Liver (tissue), 3 donors: ENCODE results near the gene MARCHF10.
"Not testable (repeated sequence)": the region's sequence is repeated elsewhere in the genome, so short reads cannot be mapped to it uniquely, and the experiment has no call there.

Experiments used
- CTCF ChIP-seq: fragments of 150-350 bp; IDR thresholded peaks from 2 replicates; pipeline ENCODE4 v1.5.1; 2017; ENCODE audit warnings: improper control_type of control experiment, low read depth, low read length; ENCODE audit not compliant: missing input control
- RAD21 ChIP-seq, 2 donors: IDR thresholded peaks; 2 replicates each; pipeline ENCODE4 v1.6.1; 2016; ENCODE audit warnings: antibody characterized with exemption in 2 of 2, mild to moderate bottlenecking in 2 of 2
- RXRA ChIP-seq, 2 donors: IDR thresholded peaks; 2 replicates each; pipeline ENCODE4 v1.6.1; 2017 to 2018; ENCODE audit warnings: antibody characterized with exemption in 2 of 2, mild to moderate bottlenecking in 1 of 2
- SP1 ChIP-seq: IDR thresholded peaks from 2 replicates; pipeline ENCODE4 v1.6.1; 2018; ENCODE audit warnings: antibody characterized with exemption, mild to moderate bottlenecking
- donor health status: healthy.
- donor health status: healthy.

- not testable (repeated sequence) for TF ChIP-seq CTCF; RAD21 (IDR thresholded peaks at IDR 0.05); SP1; RXRA (IDR thresholded peaks at IDR 0.05)
These were observed 112.9 kb downstream of the MARCHF10 start for GRCh38 chr17:62695093-62695738.
